ENCODE data around the gene TPK1. TPM values are rescaled to one million over a fixed set of nuclear protein-coding genes. Genes with fewer than 3 reads are reported as not detected.
A peak's percentile ranks its signal among the peaks of the same experiment; 100 is the strongest.

TPK1 gene
- total and polyA plus RNA-seq, 12 donors = 2.9 to 10.8 (median 6.4) TPM

- intact Hi-C loops (cut with DNase I) = no loop called here
- 78 to 82% methylated on average over 1 of the region's 1 CpG for WGBS, 2 donors
- H3K27ac ChIP-seq = no peak overlapping the region
- ATAC-seq (no peak), DNase-seq (no peak)
- H3K27me3 ChIP-seq = no peaks in the 10 kb centered on the region
- H3K9me3 ChIP-seq = no peaks in the 10 kb centered on the region
- H3K4me3 ChIP-seq = no peak overlapping the region
- no peaks in the 10 kb centered on the region for H3K4me1 ChIP-seq
- no peaks in the 10 kb centered on the region for H3K36me3 ChIP-seq
- TF ChIP-seq CTCF (IDR thresholded peaks at IDR 0.05) = no peak
These were observed 290.5 kb downstream of the TPK1 start for GRCh38 chr7:144545330-144545729.

- no peak for ATAC-seq
- Histone ChIP-seq H3K27me3 (no peaks in the 10 kb centered on the region), H3K27ac (no peak overlapping the region), H3K36me3 (no peaks in the 10 kb centered on the region), H3K4me3 (no peak overlapping the region), H3K9me3 (peaks cover 0 to 35% (median 0%) of the 10 kb centered on the region in 11 donors), H3K4me1 (no peaks in the 10 kb centered on the region)
- WGBS, 2 donors = 77 to 93% methylated on average over 3 of the region's 3 CpGs
- no peak for TF ChIP-seq CTCF (IDR thresholded peaks at IDR 0.05)
- intact Hi-C loops (cut with DNase I) = no loop called here
- DNase-seq = no peak
These were observed 301.0 kb downstream of the TPK1 start for GRCh38 chr7:144534655-144535395.

GRCh38 chr7:144534196-144534595, 301.7 kb downstream of the TPK1 start:
- TF ChIP-seq CTCF (IDR thresholded peaks at IDR 0.05) = no peak
- DNase-seq (no peak), ATAC-seq (peak in 5 of 8 donors; percentile 52 to 81 (median 66))
- peaks cover 0 to 35% (median 0%) of the 10 kb centered on the region in 11 donors for H3K9me3 ChIP-seq
- H3K36me3 ChIP-seq = no peaks in the 10 kb centered on the region
- no peaks in the 10 kb centered on the region for H3K27me3 ChIP-seq
- no peak overlapping the region for H3K4me3 ChIP-seq
- H3K4me1 ChIP-seq = no peaks in the 10 kb centered on the region
- no peak overlapping the region for H3K27ac ChIP-seq
- WGBS, 2 donors = 61 to 72% methylated on average over 4 of the region's 4 CpGs
- intact Hi-C loops (cut with DNase I) = no loop called here

GRCh38 chr7:144531181-144531580, 304.7 kb downstream of the TPK1 start:
- ATAC-seq = no peak
- intact Hi-C loops (cut with DNase I) = no loop called here
- Histone ChIP-seq H3K36me3 (no peaks in the 10 kb centered on the region), H3K4me1 (no peaks in the 10 kb centered on the region), H3K9me3 (peaks cover 0 to 35% (median 0%) of the 10 kb centered on the region in 11 donors), H3K27ac (no peak overlapping the region), H3K4me3 (no peak overlapping the region), H3K27me3 (no peaks in the 10 kb centered on the region)
- TF ChIP-seq CTCF (IDR thresholded peaks at IDR 0.05) = no peak
- DNase-seq = no peak

Measured in heart right ventricle (tissue), 16 donors.